Subcutaneous adipose tissue (tissue), 4 donors: ENCODE data around the gene ITSN2. TPM values are rescaled to one million over a fixed set of nuclear protein-coding genes. Genes with fewer than 3 reads are reported as not detected.

Source experiments
- CTCF ChIP-seq: fragments of 450-650 bp; IDR thresholded peaks from one replicate; pipeline ENCODE4 v1.5.1; 2016; ENCODE audit warnings: low read depth, mild to moderate bottlenecking, control low read depth, antibody characterized with exemption, moderate library complexity
- total RNA-seq, 4 donors: library from RNA; depleted of rRNA; stranded (reverse); fragments of >200 nt; gene quantifications; one replicate each; pipeline ENCODE4 v1.1.0, GENCODE V29; 2016

The ITSN2 gene
- total RNA-seq, 4 donors from 2014 or later, result 51.5 to 69.9 (median 61.9) TPM

GRCh38 chr2:24225499-24226242 lies 134.7 kb downstream of the ITSN2 start:
- no peak for TF ChIP-seq CTCF

- no peak for TF ChIP-seq CTCF
These were observed 137.4 kb downstream of the ITSN2 start for GRCh38 chr2:24222946-24223345.

GRCh38 chr2:24221343-24222050 lies 138.8 kb downstream of the ITSN2 start:
- no peak for TF ChIP-seq CTCF

GRCh38 chr2:24220554-24221291 lies 139.6 kb downstream of the ITSN2 start:
- no peak for TF ChIP-seq CTCF

- no peak for TF ChIP-seq CTCF
These were observed 145.5 kb downstream of the ITSN2 start for GRCh38 chr2:24214880-24215279.

- no peak for TF ChIP-seq CTCF
These were observed 148.9 kb downstream of the ITSN2 start for GRCh38 chr2:24211408-24211807.

GRCh38 chr2:24210723-24211122 lies 149.6 kb downstream of the ITSN2 start:
- no peak for TF ChIP-seq CTCF
